Tibial nerve (tissue), 3 donors: ENCODE data around the gene NCR3LG1.

Experiments used
- CTCF ChIP-seq, 5 experiments: fragments of 200-600 bp in 3 of 5; fragments of 450-650 bp in 2 of 5; sonication (generic) in 3 of 5; IDR thresholded peaks; one replicate each; pipeline ENCODE4 v1.5.1; 2016 to 2019; ENCODE audit warnings: antibody characterized with exemption in 5 of 5, mild to moderate bottlenecking in 3 of 5, moderate library complexity in 2 of 5
- POLR2A ChIP-seq, 2 donors: fragments of 450-650 bp; IDR thresholded peaks; one replicate each; pipeline ENCODE4 v1.6.1; 2017; ENCODE audit warnings: antibody characterized with exemption in 2 of 2, mild to moderate bottlenecking in 2 of 2, moderate library complexity in 2 of 2

GRCh38 chr11:17328871-17329494, 22.6 kb upstream of the NCR3LG1 start:
- TF ChIP-seq CTCF (IDR thresholded peaks at IDR 0.05) (no peak), POLR2A (IDR thresholded peaks at IDR 0.05) (no peak)
